Suprapubic skin (tissue), 3 donors: ENCODE data around the gene EPB41L1.

Experiments
- POLR2A ChIP-seq, 2 donors: fragments of 450-650 bp; IDR thresholded peaks; one replicate each; pipeline ENCODE4 v1.6.1; 2017; ENCODE audit warnings: antibody characterized with exemption in 2 of 2, mild to moderate bottlenecking in 2 of 2, moderate library complexity in 2 of 2
- TF ChIP-seq, protein P1 (sequence below), 2 donors: fragments of 200-600 bp in 1 of 2; fragments of 450-650 bp in 1 of 2; sonication (generic) in 1 of 2; IDR thresholded peaks; one replicate each; pipeline ENCODE4 v1.5.1; 2016 to 2019; ENCODE audit warnings: antibody characterized with exemption in 2 of 2, mild to moderate bottlenecking in 1 of 2, moderate library complexity in 1 of 2

DNA sequence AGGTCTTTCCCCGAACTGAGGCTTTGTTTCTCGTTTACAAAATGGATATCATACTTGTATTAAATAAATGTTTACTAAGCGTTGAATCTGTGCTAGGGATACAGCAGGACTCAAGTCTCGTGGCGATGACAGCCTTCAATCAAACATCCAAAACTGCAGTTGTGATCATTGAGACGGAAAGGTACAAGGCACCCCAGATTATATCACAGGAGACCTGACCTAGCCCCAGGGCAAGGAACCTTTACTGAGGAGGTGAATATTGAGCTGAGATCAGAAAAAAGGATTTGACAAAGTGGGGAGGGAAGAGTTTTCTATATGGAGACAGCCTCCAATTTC, 82.2 kb downstream of the EPB41L1 start:
- TF ChIP-seq, protein P1, sequence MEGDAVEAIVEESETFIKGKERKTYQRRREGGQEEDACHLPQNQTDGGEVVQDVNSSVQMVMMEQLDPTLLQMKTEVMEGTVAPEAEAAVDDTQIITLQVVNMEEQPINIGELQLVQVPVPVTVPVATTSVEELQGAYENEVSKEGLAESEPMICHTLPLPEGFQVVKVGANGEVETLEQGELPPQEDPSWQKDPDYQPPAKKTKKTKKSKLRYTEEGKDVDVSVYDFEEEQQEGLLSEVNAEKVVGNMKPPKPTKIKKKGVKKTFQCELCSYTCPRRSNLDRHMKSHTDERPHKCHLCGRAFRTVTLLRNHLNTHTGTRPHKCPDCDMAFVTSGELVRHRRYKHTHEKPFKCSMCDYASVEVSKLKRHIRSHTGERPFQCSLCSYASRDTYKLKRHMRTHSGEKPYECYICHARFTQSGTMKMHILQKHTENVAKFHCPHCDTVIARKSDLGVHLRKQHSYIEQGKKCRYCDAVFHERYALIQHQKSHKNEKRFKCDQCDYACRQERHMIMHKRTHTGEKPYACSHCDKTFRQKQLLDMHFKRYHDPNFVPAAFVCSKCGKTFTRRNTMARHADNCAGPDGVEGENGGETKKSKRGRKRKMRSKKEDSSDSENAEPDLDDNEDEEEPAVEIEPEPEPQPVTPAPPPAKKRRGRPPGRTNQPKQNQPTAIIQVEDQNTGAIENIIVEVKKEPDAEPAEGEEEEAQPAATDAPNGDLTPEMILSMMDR (IDR thresholded peaks at IDR 0.05), result no peak
- TF ChIP-seq POLR2A (IDR thresholded peaks at IDR 0.05), result no peak
